PFSK-1 (cell line): ENCODE results near the gene STK32A.

Experiments
- POLR2AphosphoS5 ChIP-seq: IDR thresholded peaks from 2 replicates; pipeline ENCODE4 v1.6.1; 2012; ENCODE audit warnings: low read depth, mild to moderate bottlenecking, control low read depth, low read length, moderate library complexity
- TAF1 ChIP-seq: IDR thresholded peaks from 2 replicates; pipeline ENCODE4 v1.6.1; 2012; ENCODE audit warnings: low read length, control low read depth, borderline replicate concordance; ENCODE audit not compliant: insufficient read depth
- TF ChIP-seq, protein P1 (sequence below), 2 experiments: IDR thresholded peaks; 2 replicates each; pipeline versions ENCODE4 v1.6.1 to v1.8.0; 2011 to 2012; ENCODE audit warnings: low read depth in 2 of 2, low read length in 2 of 2, control low read depth in 1 of 2, inconsistent platforms in 1 of 2, mild to moderate bottlenecking in 1 of 2, moderate library complexity in 1 of 2; ENCODE audit not compliant: insufficient read depth in 1 of 2

DNA sequence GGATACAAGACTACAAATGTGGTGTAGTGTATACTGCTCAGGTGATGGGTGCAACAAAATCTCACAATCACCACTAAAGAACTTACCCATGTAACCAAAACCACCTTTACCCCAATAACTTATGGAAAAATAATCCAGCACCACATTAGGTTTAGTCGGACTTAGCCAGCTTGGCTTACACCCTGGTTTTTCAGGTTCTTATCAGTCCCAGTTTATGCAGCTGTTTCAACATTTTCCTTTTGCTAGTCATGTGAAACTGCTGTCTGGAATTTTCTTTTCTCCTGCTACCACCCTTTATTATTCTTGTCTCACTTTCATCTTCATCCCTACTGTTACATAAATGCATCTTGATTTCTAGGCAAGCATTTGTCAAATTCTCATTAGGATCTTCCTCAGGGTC, 51.5 kb downstream of the STK32A start:
- TF ChIP-seq, protein P1, sequence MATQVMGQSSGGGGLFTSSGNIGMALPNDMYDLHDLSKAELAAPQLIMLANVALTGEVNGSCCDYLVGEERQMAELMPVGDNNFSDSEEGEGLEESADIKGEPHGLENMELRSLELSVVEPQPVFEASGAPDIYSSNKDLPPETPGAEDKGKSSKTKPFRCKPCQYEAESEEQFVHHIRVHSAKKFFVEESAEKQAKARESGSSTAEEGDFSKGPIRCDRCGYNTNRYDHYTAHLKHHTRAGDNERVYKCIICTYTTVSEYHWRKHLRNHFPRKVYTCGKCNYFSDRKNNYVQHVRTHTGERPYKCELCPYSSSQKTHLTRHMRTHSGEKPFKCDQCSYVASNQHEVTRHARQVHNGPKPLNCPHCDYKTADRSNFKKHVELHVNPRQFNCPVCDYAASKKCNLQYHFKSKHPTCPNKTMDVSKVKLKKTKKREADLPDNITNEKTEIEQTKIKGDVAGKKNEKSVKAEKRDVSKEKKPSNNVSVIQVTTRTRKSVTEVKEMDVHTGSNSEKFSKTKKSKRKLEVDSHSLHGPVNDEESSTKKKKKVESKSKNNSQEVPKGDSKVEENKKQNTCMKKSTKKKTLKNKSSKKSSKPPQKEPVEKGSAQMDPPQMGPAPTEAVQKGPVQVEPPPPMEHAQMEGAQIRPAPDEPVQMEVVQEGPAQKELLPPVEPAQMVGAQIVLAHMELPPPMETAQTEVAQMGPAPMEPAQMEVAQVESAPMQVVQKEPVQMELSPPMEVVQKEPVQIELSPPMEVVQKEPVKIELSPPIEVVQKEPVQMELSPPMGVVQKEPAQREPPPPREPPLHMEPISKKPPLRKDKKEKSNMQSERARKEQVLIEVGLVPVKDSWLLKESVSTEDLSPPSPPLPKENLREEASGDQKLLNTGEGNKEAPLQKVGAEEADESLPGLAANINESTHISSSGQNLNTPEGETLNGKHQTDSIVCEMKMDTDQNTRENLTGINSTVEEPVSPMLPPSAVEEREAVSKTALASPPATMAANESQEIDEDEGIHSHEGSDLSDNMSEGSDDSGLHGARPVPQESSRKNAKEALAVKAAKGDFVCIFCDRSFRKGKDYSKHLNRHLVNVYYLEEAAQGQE (IDR thresholded peaks at IDR 0.05; ENCODE audit: insufficient read depth in 1 of 2, low read depth in 2 of 2, low read length in 2 of 2): no peak
- TF ChIP-seq POLR2AphosphoS5 (no peak), TAF1 (no peak)
